Muscle of back (tissue), 11 donors: ENCODE data around the gene NELL1. TPM values are rescaled to one million over a fixed set of nuclear protein-coding genes. Genes with fewer than 3 reads are reported as not detected.

Experiments
- DNase-seq, 3 donors: peaks; one replicate each; pipeline versions ENCODE4 v3.0.0 to v3.0.0-alpha.2; 2013
- polyA plus RNA-seq, 10 donors: library from polyadenylated mRNA; unstranded; fragments of 120-200 nt; gene quantifications; one replicate each; pipeline ENCODE4 v1.2.1, GENCODE V29; 2013; ENCODE audit not compliant: insufficient read length in 10 of 10

NELL1 gene
- polyA plus RNA-seq, 10 donors, result 3.5 to 6.0 (median 4.9) TPM

GRCh38 chr11:21316591-21316990 lies 647.2 kb downstream of the NELL1 start:
- no peak for DNase-seq

DNA sequence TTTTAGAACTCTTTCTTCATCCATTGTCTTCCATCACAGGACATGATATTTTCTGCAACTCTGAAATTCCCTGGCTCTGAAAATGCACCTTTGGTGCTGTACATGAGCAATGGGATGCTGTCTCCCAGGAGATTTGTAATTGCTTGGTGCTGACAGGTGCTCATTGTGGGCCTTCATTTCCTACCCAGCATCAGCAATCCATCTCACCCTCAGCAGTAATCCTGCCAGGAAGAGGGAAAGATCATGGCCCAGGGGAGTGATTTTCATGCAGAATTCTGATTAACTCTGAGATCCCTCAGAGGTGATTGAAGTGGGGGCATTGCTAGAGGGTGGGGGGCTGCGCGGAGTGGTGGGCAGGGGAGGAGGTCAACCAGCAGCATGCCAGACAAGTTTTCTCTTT lies 651.7 kb downstream of the NELL1 start:
- no peak for DNase-seq

DNA sequence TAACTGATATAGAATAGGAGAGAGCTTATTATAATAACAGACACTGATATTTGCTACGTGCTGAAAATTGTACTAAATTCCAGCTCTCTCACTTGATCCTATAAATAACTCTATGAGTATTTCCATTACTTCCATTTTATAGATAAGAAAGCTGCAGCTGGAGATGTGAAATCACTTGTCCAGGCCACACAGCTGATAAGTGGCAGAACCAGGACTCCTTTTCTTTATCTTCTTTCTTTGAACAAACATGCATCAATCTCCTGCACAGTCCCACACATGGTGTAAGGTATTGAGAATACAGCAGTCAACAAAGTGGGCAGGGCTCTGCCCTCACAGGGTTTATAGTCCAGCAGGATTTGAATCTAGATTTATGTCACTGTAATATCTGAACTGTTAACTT lies 652.1 kb downstream of the NELL1 start:
- no peak for DNase-seq

- DNase-seq, result no peak
These were observed 654.2 kb downstream of the NELL1 start for GRCh38 chr11:21323617-21324016.

DNA sequence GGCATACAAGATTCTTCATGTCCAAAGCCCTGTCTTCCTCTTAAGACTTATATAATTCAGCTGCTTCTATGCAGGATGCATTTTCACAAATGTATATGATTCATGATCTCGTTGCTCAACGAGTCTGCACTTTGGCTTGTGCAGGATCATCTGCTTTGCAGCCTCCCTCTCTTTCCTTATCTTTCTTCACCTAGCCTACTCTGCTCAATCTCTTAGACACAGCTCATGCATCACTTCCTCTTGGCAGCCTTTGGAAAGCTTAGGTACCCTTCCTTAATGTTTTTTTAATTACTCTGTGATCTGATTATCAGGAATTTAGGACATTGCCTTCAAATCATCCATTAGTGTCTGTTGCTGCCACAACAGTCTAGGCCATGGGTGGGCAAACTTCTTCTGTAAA lies 673.8 kb downstream of the NELL1 start:
- DNase-seq, result no peak

DNA sequence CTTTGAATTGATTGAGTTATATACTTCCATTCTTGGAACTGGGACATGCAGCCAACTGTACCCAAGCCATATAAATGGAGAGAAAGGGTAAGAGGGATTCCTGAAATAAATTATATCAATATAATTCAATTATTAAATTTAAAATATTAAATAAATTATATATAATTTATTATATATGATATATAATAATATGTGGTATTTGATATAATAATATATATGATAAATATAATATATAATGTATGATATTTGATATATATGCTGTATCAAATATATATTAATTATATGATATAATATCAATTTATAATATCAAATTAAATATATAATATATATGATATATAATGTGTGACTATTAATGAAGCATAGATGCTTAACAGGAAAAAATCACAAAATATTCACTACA lies 677.0 kb downstream of the NELL1 start:
- DNase-seq, result no peak

DNA sequence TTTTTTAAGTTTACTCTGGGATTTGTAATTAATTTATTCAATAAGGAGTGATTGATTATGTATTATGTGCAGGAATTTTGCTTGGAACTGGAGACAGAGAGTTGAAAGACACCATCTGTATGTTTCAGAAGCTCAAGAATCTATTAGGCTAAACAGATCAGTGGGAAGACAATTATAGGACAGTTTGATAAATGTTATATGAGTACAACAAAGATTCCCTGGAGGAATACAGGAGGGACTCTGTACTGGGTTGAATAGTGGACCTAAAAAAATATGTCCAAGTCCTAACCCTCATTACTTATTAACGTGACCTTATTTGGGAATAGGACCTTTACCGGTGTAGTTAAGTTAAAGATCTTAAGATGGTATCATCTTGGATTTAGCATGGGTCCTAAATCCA lies 681.2 kb downstream of the NELL1 start:
- DNase-seq, result no peak

GRCh38 chr11:21353425-21353824 lies 684.0 kb downstream of the NELL1 start:
- DNase-seq, result no peak

- DNase-seq, result no peak
These were observed 695.7 kb downstream of the NELL1 start for GRCh38 chr11:21364866-21365624.

DNA sequence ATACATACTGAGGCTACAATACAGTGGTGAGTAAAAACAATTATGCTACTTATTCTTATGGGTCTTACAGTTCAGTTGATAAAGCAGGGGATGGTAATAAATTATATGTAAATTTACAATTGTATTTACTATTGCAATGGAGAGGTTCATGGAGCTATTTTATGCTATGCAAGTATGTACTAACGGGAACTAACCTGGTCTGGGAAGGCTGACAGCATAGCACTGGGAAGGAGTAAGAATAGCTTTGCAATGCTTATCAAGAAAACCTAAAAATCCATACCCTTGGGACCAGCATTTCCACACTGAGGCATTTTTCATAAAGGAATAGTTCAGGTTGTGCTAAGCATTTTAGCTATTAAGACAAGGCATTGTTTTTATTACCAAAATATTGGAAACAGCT lies 700.6 kb downstream of the NELL1 start:
- DNase-seq, result no peak

DNA sequence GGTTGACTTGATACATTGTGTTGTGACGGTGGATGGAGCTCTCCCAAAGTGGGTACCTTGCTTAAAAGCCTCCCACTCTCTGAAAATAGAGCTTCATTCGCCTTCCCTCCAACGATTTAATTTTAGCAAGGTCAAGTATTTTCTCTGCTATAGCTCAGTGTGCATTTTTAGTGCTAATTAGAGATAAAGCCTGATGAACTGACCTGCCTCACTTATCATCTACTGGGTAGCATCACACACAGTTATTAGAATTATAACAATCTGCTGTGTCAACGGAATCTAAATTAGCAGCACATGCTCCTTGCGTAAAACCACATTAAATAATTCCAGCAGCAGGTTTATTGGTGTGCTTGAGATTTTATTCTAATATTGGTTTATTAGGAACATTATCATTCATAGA lies 701.7 kb downstream of the NELL1 start:
- DNase-seq, result no peak

DNA sequence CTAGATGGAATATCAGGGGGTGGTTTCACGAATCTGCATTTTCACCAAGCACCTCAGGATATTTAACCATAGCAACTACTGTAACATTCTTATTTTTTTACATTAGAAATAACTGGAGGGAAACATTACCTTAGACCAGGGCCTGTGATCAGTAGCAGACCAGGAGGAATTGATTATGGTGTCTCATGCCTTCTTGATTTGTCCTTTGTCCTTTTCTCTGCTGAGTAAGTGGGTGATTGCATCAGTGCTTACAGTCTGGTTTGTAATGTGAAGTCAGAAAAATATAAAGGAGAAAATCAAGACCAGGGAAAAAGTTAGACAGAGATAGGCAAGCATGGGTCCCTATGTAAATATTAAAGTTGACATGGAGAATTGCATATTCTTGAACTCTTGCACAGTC lies 703.3 kb downstream of the NELL1 start:
- DNase-seq, result no peak

- no peak for DNase-seq
These were observed 705.0 kb downstream of the NELL1 start for GRCh38 chr11:21374376-21374775.

- no peak for DNase-seq
These were observed 716.5 kb downstream of the NELL1 start for GRCh38 chr11:21385669-21386440.

GRCh38 chr11:21390430-21390829 lies 721.0 kb downstream of the NELL1 start:
- no peak for DNase-seq

DNA sequence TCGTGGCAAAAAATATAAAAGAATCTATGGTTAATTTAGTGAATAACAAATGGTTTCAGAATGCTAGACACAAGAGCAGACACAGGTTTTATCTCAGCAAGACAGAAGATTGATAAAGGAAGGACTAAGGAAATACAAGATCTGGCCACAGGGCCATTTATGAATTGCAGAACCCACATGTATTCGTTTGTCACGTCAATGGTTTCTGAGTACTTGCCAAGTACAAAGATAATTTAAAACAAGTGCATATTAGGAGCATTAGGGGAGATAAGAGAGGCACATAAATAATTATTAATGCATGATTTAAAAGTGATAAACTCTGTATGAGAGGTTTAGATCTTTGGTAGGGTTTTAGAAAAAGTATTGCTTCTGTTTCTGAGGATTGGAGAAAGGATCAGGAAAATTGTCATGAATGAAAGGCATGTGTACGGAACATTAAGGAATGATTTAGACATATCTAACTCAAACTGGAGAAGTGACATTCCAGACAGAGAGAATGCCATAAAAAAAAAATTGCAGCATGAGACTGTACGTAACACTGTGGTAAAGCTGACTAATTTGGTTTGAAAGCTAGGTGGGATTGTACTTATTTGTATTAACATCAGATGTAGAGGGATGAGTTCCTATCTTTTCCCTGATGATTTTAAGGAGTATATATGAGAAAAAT lies 727.1 kb downstream of the NELL1 start:
- DNase-seq, result no peak

DNA sequence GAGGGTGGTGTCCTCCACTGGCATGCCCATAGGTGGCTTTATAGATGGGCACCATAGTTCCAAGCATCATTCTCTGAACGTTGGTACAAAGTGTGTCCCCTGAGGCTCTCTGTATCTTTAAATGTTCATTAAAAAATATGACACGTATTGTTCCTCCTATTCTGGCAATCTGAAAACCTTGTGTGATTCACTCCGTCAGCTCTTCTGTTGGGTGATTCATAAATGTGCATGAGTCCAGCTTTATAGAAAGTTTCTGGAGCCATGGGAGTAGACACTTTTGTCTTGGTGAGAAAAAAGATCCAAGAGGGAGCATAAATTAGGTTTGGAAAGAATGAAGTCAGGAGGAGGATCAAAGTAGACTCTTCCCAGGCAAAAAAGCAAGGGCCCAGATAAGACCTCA lies 728.8 kb downstream of the NELL1 start:
- DNase-seq, result no peak

DNA sequence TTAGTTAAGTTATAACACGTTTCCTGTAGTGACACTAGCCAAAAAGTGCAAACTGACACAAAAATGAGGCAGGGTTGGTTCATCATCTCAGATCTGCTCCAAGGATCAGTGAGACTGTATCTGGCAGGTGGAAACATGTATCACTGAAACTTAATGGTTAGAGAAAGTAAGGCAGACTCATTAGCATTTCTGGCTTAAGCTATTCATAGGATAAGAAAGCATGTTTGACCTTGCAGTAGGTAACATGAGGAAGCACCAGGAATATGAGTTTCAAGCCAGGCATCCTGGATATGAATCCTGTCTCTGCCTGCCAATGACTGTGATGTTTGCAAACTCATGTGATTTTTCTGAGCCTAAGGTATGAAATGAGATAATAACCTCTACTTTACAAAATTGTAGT lies 732.1 kb downstream of the NELL1 start:
- no peak for DNase-seq

DNA sequence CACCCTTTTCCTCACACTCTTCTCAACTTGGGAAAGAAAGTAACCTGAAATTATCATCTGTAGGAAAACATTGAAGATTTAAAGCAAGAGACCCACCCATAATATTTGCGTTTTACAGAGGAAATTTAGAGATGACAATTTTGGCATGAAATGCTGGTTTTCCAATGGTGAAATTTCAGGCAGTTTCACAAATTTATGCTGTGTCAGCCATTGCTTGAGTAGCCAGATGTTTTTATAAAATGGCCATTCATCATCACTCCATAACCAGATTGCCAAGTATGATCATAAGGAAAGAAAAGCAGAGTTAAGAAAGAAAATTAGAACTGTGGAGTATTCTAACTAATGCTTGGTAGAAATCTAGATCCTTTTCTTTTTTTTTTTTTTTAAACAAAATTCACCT lies 732.9 kb downstream of the NELL1 start:
- DNase-seq, result no peak

- DNase-seq, result no peak
These were observed 733.7 kb downstream of the NELL1 start for GRCh38 chr11:21403069-21403468.

GRCh38 chr11:21405422-21405821 lies 736.0 kb downstream of the NELL1 start:
- no peak for DNase-seq

DNA sequence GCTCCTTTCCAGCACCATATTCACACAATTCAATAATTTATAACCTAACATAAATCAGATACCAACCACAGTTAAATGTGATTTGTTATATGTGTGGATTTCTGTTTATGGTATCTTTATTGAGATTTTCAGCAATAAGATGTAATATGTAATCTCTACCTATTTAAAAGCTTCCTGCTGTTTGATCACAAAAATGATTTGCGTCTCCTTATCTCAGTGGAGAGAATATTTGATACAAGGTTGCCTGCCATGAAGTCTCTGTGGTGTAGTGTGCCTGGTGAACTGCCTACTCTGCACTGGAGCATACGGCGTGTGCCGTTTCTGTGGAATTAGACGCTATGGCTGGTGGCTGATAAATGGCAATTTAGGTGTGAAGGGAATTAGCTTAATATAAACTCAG lies 741.1 kb downstream of the NELL1 start:
- no peak for DNase-seq

- DNase-seq, result no peak
These were observed 741.7 kb downstream of the NELL1 start for GRCh38 chr11:21411104-21411503.
